NOMO-1 treated with DMSO at 0.1 percent for 48 hours (cell line): ENCODE data around the gene TCEAL7.
"Not testable (repeated sequence)": the region's sequence is repeated elsewhere in the genome, so short reads cannot be mapped to it uniquely, and the experiment has no call there.

Experiments
- DNase-seq: peaks from one replicate; lab custom pipeline; 2025; ENCODE audit not compliant: unreplicated experiment; lab: John Stamatoyannopoulos, UW

Gene TCEAL7, protein sequence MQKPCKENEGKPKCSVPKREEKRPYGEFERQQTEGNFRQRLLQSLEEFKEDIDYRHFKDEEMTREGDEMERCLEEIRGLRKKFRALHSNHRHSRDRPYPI

DNA sequence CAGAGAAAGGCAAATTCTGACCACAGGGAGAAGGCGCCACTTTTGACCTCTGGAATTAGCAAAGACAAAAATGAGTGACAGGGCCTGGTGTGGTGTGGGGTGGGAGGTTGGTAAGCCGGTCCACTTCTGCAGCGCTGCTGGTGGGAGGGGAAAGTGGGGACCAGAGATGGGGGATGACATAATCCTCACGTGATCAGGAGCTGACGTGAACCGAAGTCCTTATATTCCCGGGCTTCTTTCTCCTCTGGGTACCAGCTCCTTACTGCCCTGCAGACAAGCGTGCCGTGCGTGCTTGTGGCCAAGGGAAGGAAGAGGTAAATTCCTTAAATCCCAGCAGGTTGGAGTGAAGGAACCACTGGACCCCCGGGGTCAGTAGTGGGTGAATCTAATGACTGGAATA, at the start of gene TCEAL7:
TCEAL7 (plus strand) TSS at position 249 of the 400 bp plus-strand sequence. CDS start 1,165 bp downstream, outside the sequence.
- DNase-seq, result no peak

- DNase-seq, result no peak
Measured at GRCh38 chrX:103293118-103293517, 36.9 kb upstream of the TCEAL7 start.

DNA sequence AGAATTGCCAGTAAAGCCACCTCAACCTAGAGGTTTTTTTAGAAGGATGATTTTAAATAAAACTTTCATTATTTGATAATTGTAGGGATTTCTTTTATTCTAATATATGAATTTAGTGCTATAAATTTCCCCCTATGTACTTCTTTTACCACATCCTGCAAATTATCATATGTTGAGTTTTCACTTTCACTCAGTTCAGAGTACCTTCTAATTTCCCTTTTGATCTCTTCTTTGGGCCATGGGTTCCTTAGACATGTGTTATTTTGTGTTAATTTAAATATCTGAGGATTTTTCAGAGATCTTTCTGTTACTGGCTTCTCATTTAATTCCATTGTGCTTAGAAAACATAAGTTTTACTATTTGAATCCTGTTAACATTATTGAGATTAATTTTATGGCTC, 25.3 kb upstream of the TCEAL7 start:
- DNase-seq, result no peak

DNA sequence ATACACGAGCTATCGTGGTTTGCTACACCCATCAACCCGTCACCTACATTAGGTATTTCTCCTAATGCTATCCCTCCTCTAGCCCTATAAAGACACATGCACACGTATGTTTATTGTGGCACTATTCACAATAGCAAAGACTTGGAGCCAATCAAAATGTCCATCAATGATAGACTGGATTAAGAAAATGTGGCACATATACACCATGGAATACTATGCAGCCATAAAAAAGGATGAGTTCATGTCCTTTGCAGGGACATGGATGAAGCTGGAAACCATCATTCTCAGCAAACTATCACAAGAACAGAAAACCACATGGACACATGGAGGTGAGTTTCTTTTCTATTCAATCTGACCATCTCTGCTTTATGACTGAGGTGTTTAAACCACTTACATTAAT, 24.4 kb upstream of the TCEAL7 start:
- DNase-seq, result not testable (repeated sequence)

GRCh38 chrX:103309860-103310554, 20.0 kb upstream of the TCEAL7 start:
- no peak for DNase-seq

DNA sequence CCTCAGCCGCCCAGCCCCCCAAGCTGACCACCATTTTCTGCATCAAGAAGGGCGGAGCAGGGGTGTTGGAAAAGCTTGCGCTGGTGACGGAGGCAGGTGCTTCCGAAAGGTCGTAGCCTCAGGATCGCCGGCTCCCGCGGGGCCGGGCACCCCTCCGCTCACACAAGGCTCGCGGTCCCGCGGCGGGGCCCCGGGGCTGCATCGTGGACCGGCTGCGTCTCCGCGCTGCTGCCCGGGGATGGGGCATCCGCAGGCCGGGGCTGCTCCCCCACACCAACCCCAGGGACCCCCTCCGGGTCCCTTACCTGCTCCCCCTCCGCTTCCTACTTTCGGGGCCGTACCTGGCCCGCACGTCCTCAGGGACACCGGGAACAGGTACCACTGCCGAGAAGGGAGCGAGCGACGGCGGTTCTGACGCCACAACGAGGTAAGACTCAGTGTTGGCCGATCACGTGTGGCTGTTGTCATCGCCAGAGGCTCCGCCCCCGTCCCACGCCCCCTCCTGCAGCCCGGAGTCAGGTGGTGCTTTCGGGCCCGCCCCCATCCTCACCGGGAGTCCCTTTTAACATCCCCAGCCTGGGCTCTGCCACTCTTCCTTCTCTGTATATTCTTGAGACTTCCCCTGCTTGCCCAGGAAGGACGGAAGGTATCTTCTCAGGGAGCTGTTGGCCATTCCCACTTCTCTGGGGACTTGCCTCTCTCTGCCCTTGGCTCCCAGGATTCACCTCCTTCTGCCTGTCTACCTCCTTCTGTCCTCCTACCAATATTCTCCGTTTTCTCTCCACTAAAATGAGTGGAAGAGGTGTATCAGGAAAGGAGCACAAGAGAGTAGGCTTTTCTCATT, 19.3 kb upstream of the TCEAL7 start, which contains the start of gene BEX2:
BEX2 (minus strand) TSS at position 436 of the 844 bp plus-strand sequence. CDS start 1,014 bp downstream, outside the sequence.
- peak; percentile 5 for DNase-seq

DNA sequence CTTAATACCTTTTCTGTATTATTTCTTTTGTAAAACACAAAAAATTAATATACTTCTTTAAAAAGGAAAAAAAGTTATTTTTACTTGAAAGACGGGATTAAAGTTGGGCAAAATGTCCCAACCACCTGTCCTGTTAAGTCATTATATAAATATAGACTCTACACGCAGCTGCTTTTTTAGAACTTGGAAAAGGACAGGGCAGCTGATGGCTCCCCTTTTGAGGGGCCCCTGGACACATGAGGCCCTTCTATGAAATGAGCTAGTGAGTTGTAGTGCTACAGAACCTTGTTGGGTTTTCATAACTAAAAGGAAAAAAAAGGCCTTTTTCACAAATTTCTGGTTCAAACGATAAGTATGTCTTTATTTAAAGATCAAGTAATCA, 18.6 kb upstream of the TCEAL7 start:
- DNase-seq, result no peak

DNA sequence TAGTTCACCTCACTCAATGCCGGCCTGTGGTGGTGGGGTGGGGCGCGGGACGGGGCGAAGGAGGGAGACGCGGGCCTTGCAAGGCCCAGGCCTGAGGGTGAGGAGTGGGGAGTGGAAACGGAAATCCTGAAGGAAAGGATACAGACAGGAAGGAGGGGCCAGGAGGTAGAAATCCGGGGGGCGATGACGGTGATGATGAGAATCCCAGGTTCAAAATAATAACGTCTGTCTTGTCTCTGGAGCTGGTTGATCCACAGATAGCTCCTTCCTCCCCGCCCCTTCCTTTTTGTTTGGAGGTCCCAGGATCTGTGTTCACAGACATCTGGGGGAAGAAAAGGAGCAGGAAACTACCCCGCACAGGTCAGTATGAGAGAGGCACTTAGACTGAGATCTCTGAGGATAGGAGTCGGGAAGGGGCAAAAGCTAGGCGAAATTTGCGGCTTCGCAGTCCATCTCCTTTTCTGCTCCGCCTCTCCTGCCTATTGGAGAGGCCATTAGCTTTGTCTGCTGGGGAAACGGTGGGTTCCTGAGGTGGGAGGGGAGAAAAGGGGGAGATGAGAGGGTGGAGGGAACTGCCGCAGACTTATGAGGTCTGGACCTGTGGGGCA, 746 bp downstream of the TCEAL7 start:
- no peak for DNase-seq

DNA sequence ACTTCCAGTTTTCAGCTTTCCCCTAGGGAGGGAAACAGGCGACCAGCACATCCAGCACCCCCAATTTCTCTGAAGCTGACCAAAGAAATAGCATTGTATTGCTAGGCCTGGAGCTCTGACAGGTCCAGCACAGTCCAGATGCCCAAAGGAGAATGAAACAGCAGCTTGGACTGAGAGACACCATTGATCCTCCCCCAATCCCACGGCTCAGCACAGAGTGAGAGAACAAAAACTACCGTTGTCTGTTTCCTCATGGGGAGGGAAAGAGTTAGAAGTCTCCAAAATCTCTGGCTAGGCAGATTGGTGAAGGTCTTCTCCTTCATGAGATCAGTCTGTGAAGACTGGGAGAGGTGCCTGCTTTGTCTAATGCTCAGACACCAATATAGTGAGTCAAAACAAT, 8.6 kb downstream of the TCEAL7 start:
- DNase-seq, result no peak

GRCh38 chrX:103343105-103343504, 13.1 kb downstream of the TCEAL7 start:
- peak; percentile 19 for DNase-seq

DNA sequence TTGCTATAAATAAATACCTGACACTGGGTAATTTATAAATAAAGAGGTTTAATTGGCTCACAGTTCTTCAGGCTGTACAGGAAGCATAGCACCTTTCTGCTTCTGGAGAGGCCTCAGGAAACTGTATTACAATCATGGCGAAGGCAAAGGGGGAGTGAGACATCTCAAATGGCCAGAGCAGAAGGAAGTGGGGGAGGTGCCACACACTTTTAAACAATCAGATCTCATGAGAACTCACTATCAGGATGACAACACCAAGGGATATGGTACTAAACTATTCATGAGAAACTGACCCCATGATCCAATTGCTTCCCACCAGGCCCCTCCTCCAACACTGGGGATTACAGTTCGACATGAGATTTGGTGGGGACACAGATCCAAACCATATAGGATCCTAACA, 14.6 kb downstream of the TCEAL7 start:
- no peak for DNase-seq

DNA sequence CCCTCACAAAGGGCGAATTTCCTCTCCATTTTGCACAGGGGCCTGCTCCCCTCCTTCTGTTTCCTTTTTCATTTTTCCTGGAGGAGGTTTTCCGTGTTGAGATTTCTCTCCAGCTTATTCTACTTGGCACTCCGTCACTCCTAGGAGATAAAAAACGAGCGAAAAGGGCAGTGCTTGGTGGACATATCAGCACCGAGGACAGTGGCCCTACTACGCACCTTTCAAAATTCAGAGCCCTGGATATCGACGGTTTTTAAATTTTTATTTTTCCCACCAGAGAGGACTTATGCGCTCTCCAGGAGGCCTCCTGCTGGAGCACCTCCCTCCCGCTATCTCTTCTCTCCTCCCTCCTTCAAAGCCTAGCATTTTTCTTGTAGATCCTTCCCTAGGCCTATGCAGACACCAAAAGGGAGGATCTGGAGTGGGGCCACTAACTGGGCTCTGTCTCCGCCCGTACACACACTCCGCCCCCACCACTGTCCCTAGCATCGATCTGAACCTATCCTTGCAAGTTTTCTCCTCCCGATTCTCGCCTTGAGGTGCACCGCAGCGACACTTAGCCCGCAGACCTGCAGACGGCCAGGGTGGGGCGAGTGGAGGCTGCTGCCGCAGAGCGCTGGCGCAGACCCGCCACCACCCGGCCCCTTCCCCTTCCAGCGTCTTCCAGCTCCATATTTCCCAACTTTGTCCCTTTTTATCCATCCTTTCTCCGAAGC, 17.8 kb downstream of the TCEAL7 start:
- no peak for DNase-seq

- no peak for DNase-seq
Measured at GRCh38 chrX:103356130-103356798, 26.2 kb downstream of the TCEAL7 start, which contains the start of gene TCEAL9. TCEAL9 (plus strand) TSS chrX:103356506; CDS start chrX:103357685, 1,179 bp downstream.

DNA sequence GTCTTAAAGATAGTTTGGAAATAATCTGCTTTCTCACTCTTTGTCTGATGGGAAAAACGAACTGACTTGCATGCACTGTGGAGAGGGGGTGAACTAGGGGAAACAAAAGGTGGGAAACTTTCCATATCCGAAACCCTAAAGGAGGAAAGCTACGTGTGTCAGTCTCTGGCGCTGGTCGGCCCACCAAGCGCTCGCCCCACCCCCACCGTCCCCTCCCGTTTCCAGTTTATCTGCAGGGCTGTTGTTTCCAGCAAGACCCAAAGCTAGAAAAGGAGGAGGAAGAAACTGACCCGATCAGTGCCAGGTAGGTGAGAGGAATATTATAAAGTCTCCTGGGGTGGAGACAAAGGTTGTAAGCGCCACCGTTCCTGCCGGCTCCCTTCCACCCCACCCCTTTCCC, 26.8 kb downstream of the TCEAL7 start:
- DNase-seq, result no peak

DNA sequence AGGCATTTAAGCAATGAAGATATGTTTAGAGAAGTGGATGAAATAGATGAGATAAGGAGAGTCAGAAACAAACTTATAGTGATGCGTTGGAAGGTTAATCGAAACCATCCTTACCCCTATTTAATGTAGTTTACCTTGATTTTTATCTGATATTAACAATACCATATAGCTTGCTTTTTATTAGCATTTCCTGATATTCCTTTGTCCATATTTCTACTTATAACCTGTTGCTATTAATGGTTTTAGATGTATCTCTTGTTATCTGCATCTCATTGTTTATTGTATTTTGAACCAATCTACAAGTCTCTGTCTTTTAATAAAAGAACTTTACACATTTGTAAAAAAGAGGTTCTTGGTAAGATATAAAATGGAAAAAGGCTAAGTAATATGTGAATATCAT, 27.8 kb downstream of the TCEAL7 start:
- DNase-seq, result no peak

DNA sequence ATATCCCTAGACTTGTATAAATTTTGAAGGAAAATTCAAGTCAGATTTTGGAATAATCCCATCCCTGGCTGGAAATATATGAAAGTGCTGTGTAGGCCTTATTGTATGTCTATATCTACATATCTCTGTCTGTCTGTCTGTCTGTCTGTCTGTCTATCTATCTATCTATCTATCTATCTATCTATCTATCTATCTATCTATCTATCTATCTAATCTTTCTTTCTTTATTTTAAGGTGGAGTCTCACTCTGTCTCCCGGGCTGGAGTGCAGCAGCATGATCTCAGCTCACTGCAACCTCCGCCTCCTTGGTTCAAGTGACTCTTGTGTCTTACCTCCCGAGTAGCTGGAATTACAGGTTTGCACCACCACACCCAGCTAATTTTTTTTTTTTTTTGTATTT, 29.6 kb downstream of the TCEAL7 start:
- DNase-seq, result not testable (repeated sequence)

DNA sequence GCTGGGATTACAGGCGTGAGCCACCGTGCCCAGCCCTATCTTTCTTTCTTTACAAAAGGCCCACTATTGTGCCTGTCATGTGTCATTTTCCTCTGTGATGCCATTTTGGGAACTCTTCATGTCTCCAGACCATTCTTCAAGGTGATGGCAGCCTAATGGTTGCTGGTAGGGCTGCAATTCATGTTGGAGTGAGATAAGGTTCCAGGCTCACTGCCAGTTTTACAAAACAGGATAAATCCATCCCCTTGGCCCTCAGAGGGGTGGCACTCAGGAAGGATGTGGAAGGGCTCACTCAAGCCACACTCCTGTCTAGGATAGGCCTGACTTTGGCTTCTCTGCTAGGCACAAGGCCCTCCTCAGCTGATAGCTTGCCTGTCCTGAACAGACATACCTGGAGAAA, 30.1 kb downstream of the TCEAL7 start:
- no peak for DNase-seq

GRCh38 chrX:103360916-103361315, 30.9 kb downstream of the TCEAL7 start:
- DNase-seq, result no peak

DNA sequence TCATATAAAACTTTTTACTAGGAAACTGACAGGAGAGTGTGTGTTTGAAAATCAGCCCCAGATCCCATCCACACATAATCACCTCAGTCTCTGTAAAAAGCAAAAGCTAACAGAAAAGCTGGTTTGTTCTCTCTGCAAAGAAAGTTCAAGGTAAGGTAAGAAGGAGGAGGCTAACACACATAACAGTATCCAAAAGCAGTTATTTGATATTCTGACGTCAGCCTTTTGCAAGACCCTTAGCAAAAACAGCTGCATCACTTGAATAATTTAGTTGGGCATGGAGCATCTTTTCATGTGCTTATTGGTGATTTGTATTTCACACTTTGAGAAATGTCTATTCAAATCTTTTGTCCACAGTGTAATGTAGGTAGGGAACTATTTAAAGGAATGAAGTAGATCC, 31.8 kb downstream of the TCEAL7 start:
- DNase-seq, result no peak

GRCh38 chrX:103362474-103362873, 32.4 kb downstream of the TCEAL7 start:
- DNase-seq, result no peak
